Vagina (tissue), 2 donors: ENCODE data around the gene MAPK6.

Source experiments
- POLR2A ChIP-seq, 2 donors: fragments of 450-650 bp; IDR thresholded peaks; one replicate each; pipeline ENCODE4 v1.6.1; 2017; ENCODE audit warnings: antibody characterized with exemption in 2 of 2, mild to moderate bottlenecking in 2 of 2, moderate library complexity in 2 of 2
- TF ChIP-seq, protein P1 (sequence below), 3 experiments: fragments of 450-650 bp in 2 of 3; fragments of 200-600 bp in 1 of 3; sonication (generic) in 1 of 3; IDR thresholded peaks; one replicate each; pipeline ENCODE4 v1.5.1; 2017 to 2019; ENCODE audit warnings: antibody characterized with exemption in 3 of 3, mild to moderate bottlenecking in 2 of 3, moderate library complexity in 2 of 3

DNA sequence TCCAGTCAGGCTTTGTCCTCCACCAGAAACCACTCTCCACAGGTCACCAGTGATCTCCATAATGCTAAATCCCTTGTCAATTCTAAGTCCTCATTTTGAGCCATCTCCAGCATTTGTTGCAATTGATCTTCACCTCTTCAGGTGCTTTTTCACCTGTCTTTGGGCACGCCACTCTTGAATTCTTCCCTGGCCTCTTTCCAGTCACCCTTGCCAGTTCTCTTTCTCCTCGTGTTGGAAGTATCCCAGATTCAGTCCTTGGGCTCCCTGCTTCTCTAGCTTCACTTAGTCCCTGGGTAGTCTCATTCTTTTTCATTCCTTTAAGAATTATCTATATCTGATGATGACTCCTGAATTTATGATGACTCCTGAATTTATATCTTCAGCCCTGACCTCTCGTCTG is 37.5 kb downstream of the MAPK6 start:
- TF ChIP-seq POLR2A (IDR thresholded peaks at IDR 0.05) = no peak
- TF ChIP-seq, protein P1, sequence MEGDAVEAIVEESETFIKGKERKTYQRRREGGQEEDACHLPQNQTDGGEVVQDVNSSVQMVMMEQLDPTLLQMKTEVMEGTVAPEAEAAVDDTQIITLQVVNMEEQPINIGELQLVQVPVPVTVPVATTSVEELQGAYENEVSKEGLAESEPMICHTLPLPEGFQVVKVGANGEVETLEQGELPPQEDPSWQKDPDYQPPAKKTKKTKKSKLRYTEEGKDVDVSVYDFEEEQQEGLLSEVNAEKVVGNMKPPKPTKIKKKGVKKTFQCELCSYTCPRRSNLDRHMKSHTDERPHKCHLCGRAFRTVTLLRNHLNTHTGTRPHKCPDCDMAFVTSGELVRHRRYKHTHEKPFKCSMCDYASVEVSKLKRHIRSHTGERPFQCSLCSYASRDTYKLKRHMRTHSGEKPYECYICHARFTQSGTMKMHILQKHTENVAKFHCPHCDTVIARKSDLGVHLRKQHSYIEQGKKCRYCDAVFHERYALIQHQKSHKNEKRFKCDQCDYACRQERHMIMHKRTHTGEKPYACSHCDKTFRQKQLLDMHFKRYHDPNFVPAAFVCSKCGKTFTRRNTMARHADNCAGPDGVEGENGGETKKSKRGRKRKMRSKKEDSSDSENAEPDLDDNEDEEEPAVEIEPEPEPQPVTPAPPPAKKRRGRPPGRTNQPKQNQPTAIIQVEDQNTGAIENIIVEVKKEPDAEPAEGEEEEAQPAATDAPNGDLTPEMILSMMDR (IDR thresholded peaks at IDR 0.05) = no peak
